HepG2 (cell line): ENCODE measurements around the gene MARCHF9. TPM values are rescaled to one million over a fixed set of nuclear protein-coding genes. Genes with fewer than 3 reads are reported as not detected.

Experiments used
- ARHGAP35 ChIP-seq: sonication (generic); formaldehyde crosslinking; IDR thresholded peaks from 2 replicates; pipeline ENCODE4 v1.9.0; 2022; ENCODE audit warnings: mild to moderate bottlenecking, inconsistent platforms, moderate library complexity, missing genetic modification reagents, borderline replicate concordance
- ATF2 ChIP-seq: sonication (generic); formaldehyde crosslinking; IDR thresholded peaks from 2 replicates; pipeline ENCODE4 v1.4.0; 2020; ENCODE audit warnings: missing genetic modification reagents
- CEBPZ ChIP-seq: IDR thresholded peaks from 2 replicates; pipeline ENCODE4 v1.6.1; 2012; ENCODE audit warnings: low read length, improper control_type of control experiment
- DPF2 ChIP-seq: sonication (generic); formaldehyde crosslinking; IDR thresholded peaks from 2 replicates; pipeline ENCODE4 v1.4.0; 2020; ENCODE audit warnings: mild to moderate bottlenecking, low read depth, missing genetic modification reagents, borderline replicate concordance
- DRAP1 ChIP-seq: IDR thresholded peaks from 2 replicates; pipeline ENCODE4 v1.6.1; 2016; ENCODE audit warnings: missing genetic modification reagents, missing compliant biosample characterization
- E2F1 ChIP-seq: sonication (generic); formaldehyde crosslinking; IDR thresholded peaks from 2 replicates; pipeline ENCODE4 v1.5.0; 2020; ENCODE audit warnings: missing genetic modification reagents
- GATAD1 ChIP-seq: IDR thresholded peaks from 2 replicates; pipeline ENCODE4 v1.6.1; 2016; ENCODE audit warnings: missing genetic modification reagents, missing compliant biosample characterization
- HMGXB3 ChIP-seq: sonication (generic); formaldehyde crosslinking; IDR thresholded peaks from 2 replicates; pipeline ENCODE4 v1.4.0; 2020; ENCODE audit warnings: missing genetic modification reagents, borderline replicate concordance
- MYNN ChIP-seq: sonication (generic); formaldehyde crosslinking; IDR thresholded peaks from 2 replicates; pipeline ENCODE4 v1.4.0; 2020; ENCODE audit warnings: mild to moderate bottlenecking, low read depth, missing genetic modification reagents
- SAP130 ChIP-seq: IDR thresholded peaks from 2 replicates; pipeline ENCODE4 v1.6.1; 2016; ENCODE audit warnings: low read depth
- SATB2 ChIP-seq: sonication (generic); formaldehyde crosslinking; IDR thresholded peaks from 2 replicates; pipeline ENCODE4 v1.5.0; 2020; ENCODE audit warnings: missing genetic modification reagents
- SIN3A ChIP-seq: IDR thresholded peaks from 2 replicates; pipeline ENCODE4 v1.6.1; 2011; ENCODE audit warnings: low read depth, mild to moderate bottlenecking, control low read depth, low read length, borderline replicate concordance
- TFE3 ChIP-seq: IDR thresholded peaks from 2 replicates; pipeline ENCODE4 v1.6.1; 2016
- ZBTB8A ChIP-seq: sonication (generic); formaldehyde crosslinking; IDR thresholded peaks from 2 replicates; pipeline ENCODE4 v1.4.0; 2020; ENCODE audit warnings: mild to moderate bottlenecking, low read depth, missing genetic modification reagents, borderline replicate concordance
- ZC3H13 ChIP-seq: sonication (generic); formaldehyde crosslinking; IDR thresholded peaks from 2 replicates; pipeline ENCODE4 v1.8.1; 2023; ENCODE audit warnings: mild to moderate bottlenecking, missing genetic modification reagents, moderate library complexity
- ZNF235 ChIP-seq: sonication (generic); formaldehyde crosslinking; IDR thresholded peaks from 2 replicates; pipeline ENCODE4 v1.8.1; 2023; ENCODE audit warnings: mild to moderate bottlenecking, missing genetic modification reagents, borderline replicate concordance
- ZNF746 ChIP-seq: sonication (generic); formaldehyde crosslinking; IDR thresholded peaks from 2 replicates; pipeline ENCODE4 v1.8.0; 2022; ENCODE audit warnings: mild to moderate bottlenecking, missing genetic modification reagents
- polyA plus RNA-seq, 8 experiments: library from polyadenylated mRNA; depleted of rRNA in 3 of 8; stranded (reverse) in 7 of 8; unstranded in 1 of 8; fragments of >200 nt; fragmentation: Illumina TruSeq in 4 of 8; extraction: Trizol in 4 of 8; gene quantifications; 2 replicates each; pipeline versions ENCODE4 v1.2.1 to v1.2.3, GENCODE V29; 2011 to 2016; ENCODE audit warnings: low read depth in 4 of 8, missing spikeins in 1 of 8, mixed read lengths in 1 of 8; ENCODE audit not compliant: insufficient read depth in 1 of 8
- total RNA-seq, 5 experiments: library from RNA; depleted of rRNA; stranded (reverse); fragments of >200 nt; fragmentation: Illumina TruSeq; extraction: Trizol; gene quantifications; 2 replicates each; pipeline ENCODE4 v1.2.3, GENCODE V29; 2016; ENCODE audit warnings: low read depth in 1 of 5

Gene MARCHF9
- total and polyA plus RNA-seq, 2 of the 13 experiments (the other 11 are each of a cell fraction or from before 2014, with no cell fraction given) = 5.7 to 9.6 TPM

- TF ChIP-seq SATB2 (CRISPR knock-in tag) (no peak), ZNF235 (peak; percentile 90), ARHGAP35 (peak; percentile 76; the same call in 1 of the 2 replicates), ZC3H13 (CRISPR knock-in tag) (peak; percentile 60; the same call in 1 of the 2 replicates), ZBTB8A (peak; percentile 81; the same call in 1 of the 2 replicates), ZNF746 (CRISPR knock-in tag) (no peak), E2F1 (CRISPR knock-in tag) (no peak), SIN3A (peak; percentile 96), HMGXB3 (peak; percentile 65; the same call in 1 of the 2 replicates), ATF2 (CRISPR knock-in tag) (peak; percentile 98), MYNN (CRISPR knock-in tag) (peak; percentile 75; the same call in 1 of the 2 replicates), DPF2 (CRISPR knock-in tag) (no peak), TFE3 (CRISPR knock-in tag) (peak; percentile 63), CEBPZ (no peak), DRAP1 (CRISPR knock-in tag) (peak; percentile 53; the same call in 1 of the 2 replicates), SAP130 (peak; percentile 100), GATAD1 (peak; percentile 96)
Measured at GRCh38 chr12:57771873-57772428, 17.0 kb downstream of the MARCHF9 start, which contains the start of gene METTL1 (continued).
